Stimulated activated CD8-positive, alpha-beta memory T cell treated with anti-CD3 and anti-CD28 coated beads, Interleukin-7, amount 100 ng/mL, for 4 hours (primary cell): ENCODE measurements around the gene PLSCR4.

ENCODE experiments used
- DNase-seq, 2 donors: peaks; one replicate each; pipeline ENCODE4 v3.0.0-alpha.2; 2020; ENCODE audit warnings: low read depth in 2 of 2

Gene PLSCR4

GRCh38 chr3:146195030-146195429, 55.9 kb downstream of the PLSCR4 start:
- DNase-seq = no peak

GRCh38 chr3:146191051-146191450, 59.9 kb downstream of the PLSCR4 start:
- DNase-seq = no peak

GRCh38 chr3:146189519-146190173, 61.3 kb downstream of the PLSCR4 start:
- DNase-seq = no peak

GRCh38 chr3:146187334-146187950, 63.5 kb downstream of the PLSCR4 start:
- no peak for DNase-seq

- no peak for DNase-seq
Observed at GRCh38 chr3:146184241-146185015, 66.5 kb downstream of the PLSCR4 start.

- no peak for DNase-seq
Observed at GRCh38 chr3:146181216-146181615, 69.7 kb downstream of the PLSCR4 start.

GRCh38 chr3:146180376-146180775, 70.5 kb downstream of the PLSCR4 start:
- no peak for DNase-seq

- DNase-seq = no peak
Observed at GRCh38 chr3:146178006-146178689, 72.8 kb downstream of the PLSCR4 start.

- DNase-seq = no peak
Observed at GRCh38 chr3:146177519-146177918, 73.4 kb downstream of the PLSCR4 start.

- no peak for DNase-seq
Observed at GRCh38 chr3:146177072-146177471, 73.8 kb downstream of the PLSCR4 start.

GRCh38 chr3:146172586-146172985, 78.3 kb downstream of the PLSCR4 start:
- no peak for DNase-seq

GRCh38 chr3:146170591-146170990, 80.3 kb downstream of the PLSCR4 start:
- no peak for DNase-seq

- no peak for DNase-seq
Observed at GRCh38 chr3:146169891-146170290, 81.0 kb downstream of the PLSCR4 start.

- DNase-seq = no peak
Observed at GRCh38 chr3:146166826-146167225, 84.1 kb downstream of the PLSCR4 start.

- DNase-seq = no peak
Observed at GRCh38 chr3:146166415-146166821, 84.5 kb downstream of the PLSCR4 start.

- DNase-seq = no peak
Observed at GRCh38 chr3:146165877-146166276, 85.0 kb downstream of the PLSCR4 start.

GRCh38 chr3:146164971-146165769, 85.7 kb downstream of the PLSCR4 start:
- no peak for DNase-seq

GRCh38 chr3:146164506-146164905, 86.4 kb downstream of the PLSCR4 start:
- no peak for DNase-seq

- no peak for DNase-seq
Observed at GRCh38 chr3:146164071-146164470, 86.8 kb downstream of the PLSCR4 start.

- DNase-seq = no peak
Observed at GRCh38 chr3:146163584-146163983, 87.3 kb downstream of the PLSCR4 start.

- no peak for DNase-seq
Observed at GRCh38 chr3:146162561-146162960, 88.3 kb downstream of the PLSCR4 start.

GRCh38 chr3:146161663-146162002, 89.3 kb downstream of the PLSCR4 start:
- DNase-seq = no peak
